ENCODE data around the gene UBA5. TPM values are rescaled to one million over a fixed set of nuclear protein-coding genes. Genes with fewer than 3 reads are reported as not detected.

UBA5 gene
- total and polyA plus RNA-seq, 2 of the 13 experiments (the other 11 are each of a cell fraction or from before 2014, with no cell fraction given): 30.2 to 46.8 TPM

GRCh38 chr3:132630612-132631011 is 29.5 kb upstream of the UBA5 start:
- Histone ChIP-seq H3K27me3 (ENCODE audit: control insufficient read depth in 1 of 2, insufficient read depth in 2 of 2, low read length in 2 of 2) (no peaks in the 10 kb centered on the region), H3K27ac (ENCODE audit: extremely low read length, insufficient read depth, low read length) (no peak overlapping the region), H3K4me1 (ENCODE audit: insufficient read depth, low read length) (no peaks in the 10 kb centered on the region), H3K4me3 (replicated peaks in 1 of 3; ENCODE audit: insufficient read depth in 1 of 3, low read depth in 2 of 3, low read length in 3 of 3) (no peak overlapping the region), H3K9me3 (ENCODE audit: low read length) (no peaks in the 10 kb centered on the region), H3K9ac (ENCODE audit: insufficient read depth, low read depth, low read length) (no peak overlapping the region), H2AFZ (ENCODE audit: low read length) (no peak overlapping the region), H3K79me2 (ENCODE audit: insufficient read depth, low read length) (no peaks in the 10 kb centered on the region), H4K20me1 (ENCODE audit: insufficient read depth, low read length) (no peaks in the 10 kb centered on the region), H3K36me3 (replicated peaks in 1 of 2; ENCODE audit: control insufficient read depth in 1 of 2, insufficient read depth in 2 of 2, low read length in 2 of 2) (peaks cover 8 to 23% of the 10 kb centered on the region in 2 experiments), H3K4me2 (ENCODE audit: low read depth, low read length) (no peak overlapping the region)
- no TSS peak for BruUV-seq (replicated peaks)
- in situ Hi-C loops (cut with HindIII; ENCODE audit: extremely low pct_ligation_motif_present, low pct_unique_long_range_greater_than_20kb): no loop called here
- DNase-seq (ENCODE audit: low spot score) (no peak), FAIRE-seq (no peak), ATAC-seq (no peak)
- TF ChIP-seq DNMT3B (CRISPR knock-in tag; conservative IDR thresholded peaks at IDR 0.05): no peak
- no peak for TF ChIP-seq YY1 (IDR thresholded peaks at IDR 0.05; ENCODE audit: insufficient read depth, insufficient replicate concordance, low read depth, low read length)
- TF ChIP-seq UBTF (CRISPR knock-in tag; IDR thresholded peaks at IDR 0.05): no peak
- TF ChIP-seq FOXP1 (IDR thresholded peaks at IDR 0.05): no peak
- TF ChIP-seq FOXP1 (CRISPR knock-in tag; IDR thresholded peaks at IDR 0.05): no peak
- no peak for TF ChIP-seq ZNF639 (CRISPR knock-in tag; conservative IDR thresholded peaks at IDR 0.05)
- TF ChIP-seq TEAD2 (CRISPR knock-in tag; IDR thresholded peaks at IDR 0.05): no peak
- no peak for TF ChIP-seq PREB (CRISPR knock-in tag; IDR thresholded peaks at IDR 0.05)
- TF ChIP-seq AHR (CRISPR knock-in tag; IDR thresholded peaks at IDR 0.05): no peak
- no peak for TF ChIP-seq ZNF333 (CRISPR knock-in tag; IDR thresholded peaks at IDR 0.05; ENCODE audit: borderline replicate concordance)
- no peak for TF ChIP-seq CEBPZ (IDR thresholded peaks at IDR 0.05; ENCODE audit: low read length)
- TF ChIP-seq PATZ1 (CRISPR knock-in tag; IDR thresholded peaks at IDR 0.05): no peak
- TF ChIP-seq ZNF354B (CRISPR knock-in tag; IDR thresholded peaks at IDR 0.05): no peak
- TF ChIP-seq GABPA (IDR thresholded peaks at IDR 0.05; ENCODE audit: low read depth, low read length): no peak
- TF ChIP-seq GABPA (CRISPR knock-in tag; IDR thresholded peaks at IDR 0.05; ENCODE audit: low read depth): no peak
- TF ChIP-seq BORCS8-MEF2B (CRISPR knock-in tag; IDR thresholded peaks at IDR 0.05): no peak
- no peak for TF ChIP-seq ZNF7 (CRISPR knock-in tag; IDR thresholded peaks at IDR 0.05)
- 98% methylated on average over 7 of the region's 7 CpGs for WGBS (ENCODE audit: low lambda C conversion rate)
- intact Hi-C loops (cut with micrococcal nuclease; ENCODE audit: unreplicated experiment): no loop called here
- ChIA-PET CTCF (ENCODE audit: low intra/inter-chr PET ratio, low total read pairs) (no interaction called here), POLR2A (no interaction called here)

All from HepG2 (cell line).